SU-DHL-6 (cell line): ENCODE results near the gene ZNF438.

ENCODE experiments used
- H2AFZ ChIP-seq: fragments of 200-600 bp; sonication (generic); 2 replicates; pipeline ENCODE4 v1.6.1; 2014; ENCODE audit warnings: low read depth, mild to moderate bottlenecking, moderate library complexity, mixed read lengths, antibody characterized with exemption, low read length; ENCODE audit not compliant: severe bottlenecking
- H3F3A ChIP-seq: fragments of 200-600 bp; shearing (Covaris generic); 2 replicates; pipeline ENCODE4 v1.6.0; 2016; ENCODE audit warnings: antibody characterized with exemption, mild to moderate bottlenecking; ENCODE audit not compliant: insufficient read depth
- H3K27ac ChIP-seq: fragments of 200-600 bp; sonication (generic); 2 replicates; pipeline ENCODE4 v1.5.1; 2016; ENCODE audit warnings: low read depth, mild to moderate bottlenecking, low read length, moderate library complexity, mixed read lengths
- H3K27me3 ChIP-seq: fragments of 200-600 bp; sonication (generic), shearing (Covaris generic); 2 replicates; pipeline ENCODE4 v1.6.0; 2014; ENCODE audit warnings: mild to moderate bottlenecking, low read length
- H3K36me3 ChIP-seq: fragments of 200-600 bp; sonication (generic); 2 replicates; pipeline ENCODE4 v1.6.1; 2014; ENCODE audit warnings: mild to moderate bottlenecking, low read length, mixed read lengths
- H3K4me2 ChIP-seq: fragments of 300-600, 200-600 bp; shearing (Covaris generic), sonication (generic); 2 replicates; pipeline ENCODE4 v1.6.0; 2014; ENCODE audit warnings: low read length, low read depth, mild to moderate bottlenecking; ENCODE audit not compliant: poor library complexity, severe bottlenecking
- H3K4me3 ChIP-seq: fragments of 200-600 bp; sonication (generic); 2 replicates; pipeline ENCODE4 v1.5.1; 2014; ENCODE audit warnings: antibody characterized with exemption, low read length, mild to moderate bottlenecking, mixed read lengths; ENCODE audit not compliant: insufficient read depth, poor library complexity, severe bottlenecking
- H3K79me2 ChIP-seq: fragments of 200-600 bp; sonication (generic); 2 replicates; pipeline ENCODE4 v1.6.1; 2014; ENCODE audit warnings: mild to moderate bottlenecking, low read length, moderate library complexity; ENCODE audit not compliant: insufficient read depth
- H3K9ac ChIP-seq: fragments of 200-600 bp; sonication (generic); 2 replicates; pipeline ENCODE4 v1.7.0; 2014; ENCODE audit warnings: mild to moderate bottlenecking, low read length
- H3K9me2 ChIP-seq: fragments of 200-600 bp; sonication (generic); replicated peaks from 2 replicates; pipeline ENCODE4 v1.6.1; 2014; ENCODE audit warnings: low read length; ENCODE audit not compliant: insufficient read depth
- H3K9me3 ChIP-seq: fragments of 200-600 bp; sonication (generic); 2 replicates; pipeline ENCODE4 v1.6.1; 2014; ENCODE audit warnings: low read length, mixed read lengths; ENCODE audit not compliant: insufficient read depth
- H4K20me1 ChIP-seq: fragments of 200-600 bp; sonication (generic); 2 replicates; pipeline ENCODE4 v1.6.1; 2014; ENCODE audit warnings: low read depth, mild to moderate bottlenecking, antibody characterized with exemption, low read length, moderate library complexity, mixed read lengths
- CTCF ChIP-seq: fragments of 200-600 bp; sonication (generic); IDR thresholded peaks from one replicate; pipeline ENCODE4 v1.5.1; 2017; ENCODE audit warnings: antibody characterized with exemption, mild to moderate bottlenecking, low read length, moderate library complexity; ENCODE audit not compliant: insufficient read depth, poor library complexity, severe bottlenecking
- EZH2phosphoT487 ChIP-seq: fragments of 200-600 bp; sonication (generic), shearing (Covaris generic); conservative IDR thresholded peaks from 2 replicates; pipeline ENCODE4 v1.6.1; 2018; ENCODE audit warnings: mild to moderate bottlenecking, antibody characterized with exemption, low read length, moderate library complexity, mixed read lengths

Gene ZNF438

DNA sequence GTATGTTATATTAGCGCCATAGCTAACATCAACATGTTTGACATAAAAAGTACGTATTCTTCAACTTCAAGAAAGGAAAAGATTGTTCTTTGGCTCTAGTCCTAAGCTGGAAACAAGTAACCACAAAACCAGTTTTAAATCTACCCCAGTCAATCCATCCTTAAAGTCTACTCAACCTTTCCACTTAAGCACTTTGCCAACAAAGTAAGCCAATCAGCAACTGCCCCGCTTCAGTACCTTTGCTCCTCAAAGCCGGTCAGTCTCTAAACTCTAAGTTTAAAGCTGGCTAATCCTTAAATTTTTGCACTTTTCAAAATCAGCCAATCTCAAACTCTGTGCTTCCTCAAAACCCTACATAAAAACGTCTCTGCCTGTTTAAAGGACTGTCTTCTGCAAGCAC is 8.1 kb downstream of the ZNF438 start:
- Histone ChIP-seq H3K9ac (no peak overlapping the region), H3K4me2 (no peak overlapping the region), H2AFZ (no peak overlapping the region), H3K27me3 (no peaks in the 10 kb centered on the region), H3K9me3 (no peaks in the 10 kb centered on the region), H3F3A (no peaks in the 10 kb centered on the region), H3K79me2 (no peaks in the 10 kb centered on the region), H4K20me1 (no peaks in the 10 kb centered on the region), H3K9me2 (no peaks in the 10 kb centered on the region), H3K27ac (no peak overlapping the region), H3K36me3 (no peaks in the 10 kb centered on the region), H3K4me3 (no peak overlapping the region)
- TF ChIP-seq CTCF: no peak
- TF ChIP-seq EZH2phosphoT487: no peak

- no peak overlapping the region for H3K9ac ChIP-seq
- H3K27ac ChIP-seq: no peak overlapping the region
- no peak overlapping the region for H3K4me2 ChIP-seq
- H3F3A ChIP-seq: no peaks in the 10 kb centered on the region
- no peak for TF ChIP-seq CTCF
- TF ChIP-seq EZH2phosphoT487: no peak
- H3K9me3 ChIP-seq: no peaks in the 10 kb centered on the region
- H3K79me2 ChIP-seq: no peaks in the 10 kb centered on the region
- H4K20me1 ChIP-seq: no peaks in the 10 kb centered on the region
- no peaks in the 10 kb centered on the region for H3K36me3 ChIP-seq
- no peak overlapping the region for H3K4me3 ChIP-seq
- no peaks in the 10 kb centered on the region for H3K9me2 ChIP-seq
- H3K27me3 ChIP-seq: no peaks in the 10 kb centered on the region
- no peak overlapping the region for H2AFZ ChIP-seq
Measured at GRCh38 chr10:31020209-31020608, 11.5 kb downstream of the ZNF438 start.

DNA sequence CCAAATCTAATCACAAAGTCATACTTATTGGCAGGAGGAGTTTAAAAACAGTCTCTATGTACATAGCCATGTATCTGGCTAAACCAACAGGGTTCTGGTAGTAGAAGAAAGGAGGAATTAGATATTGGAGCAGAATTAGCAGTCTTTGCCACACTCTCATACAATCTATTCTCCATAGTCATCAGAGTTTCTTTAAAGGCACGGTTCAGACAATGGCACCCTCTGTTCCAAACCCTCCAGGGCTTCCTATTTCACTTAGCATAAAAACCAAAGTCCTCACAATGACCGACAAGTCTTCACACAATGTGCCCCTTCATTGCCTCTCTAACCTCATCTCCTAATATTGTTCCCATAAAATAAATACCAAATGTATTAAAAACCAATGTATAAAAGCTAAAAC is 12.7 kb downstream of the ZNF438 start:
- H3K9ac ChIP-seq: no peak overlapping the region
- no peaks in the 10 kb centered on the region for H3F3A ChIP-seq
- no peak for TF ChIP-seq EZH2phosphoT487
- no peak for TF ChIP-seq CTCF
- H3K79me2 ChIP-seq: no peaks in the 10 kb centered on the region
- H4K20me1 ChIP-seq: no peaks in the 10 kb centered on the region
- no peaks in the 10 kb centered on the region for H3K9me2 ChIP-seq
- no peaks in the 10 kb centered on the region for H3K36me3 ChIP-seq
- no peak overlapping the region for H2AFZ ChIP-seq
- no peak overlapping the region for H3K27ac ChIP-seq
- no peak overlapping the region for H3K4me2 ChIP-seq
- no peaks in the 10 kb centered on the region for H3K27me3 ChIP-seq
- H3K9me3 ChIP-seq: no peaks in the 10 kb centered on the region
- no peak overlapping the region for H3K4me3 ChIP-seq

GRCh38 chr10:31018356-31018750 is 13.3 kb downstream of the ZNF438 start:
- Histone ChIP-seq H3K4me3 (no peak overlapping the region), H3K36me3 (no peaks in the 10 kb centered on the region), H3K9me2 (no peaks in the 10 kb centered on the region), H3K4me2 (no peak overlapping the region), H3F3A (no peaks in the 10 kb centered on the region), H3K27me3 (no peaks in the 10 kb centered on the region), H3K9me3 (no peaks in the 10 kb centered on the region), H3K9ac (no peak overlapping the region), H2AFZ (no peak overlapping the region), H4K20me1 (no peaks in the 10 kb centered on the region), H3K27ac (no peak overlapping the region), H3K79me2 (no peaks in the 10 kb centered on the region)
- TF ChIP-seq EZH2phosphoT487 (no peak), CTCF (no peak)
